ENCODE data around the gene FRK.

Gene FRK

DNA sequence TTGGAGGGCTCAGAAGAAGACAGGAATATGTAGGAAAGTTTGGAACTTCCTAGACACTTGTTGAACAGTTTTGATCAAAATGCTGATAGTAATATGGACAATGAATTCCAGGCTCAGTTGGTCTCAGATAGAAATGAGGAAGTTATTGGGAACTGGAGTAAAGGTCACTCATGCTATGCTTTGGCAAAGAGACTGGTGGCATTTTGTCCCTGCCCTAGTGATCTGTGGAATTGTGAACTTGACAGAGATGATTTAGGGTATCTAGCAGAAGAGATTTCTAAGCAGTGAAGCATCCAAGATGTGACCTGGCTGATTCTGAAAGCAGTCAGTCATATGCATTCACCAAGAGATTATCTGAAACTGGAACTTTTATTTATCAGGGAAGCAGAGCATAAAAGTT, 45.1 kb downstream of the FRK start:
- no peak overlapping the region for H3K4me3 ChIP-seq (ENCODE audit: low read depth, low read length)
- H3K9me3 ChIP-seq (ENCODE audit: control insufficient read depth, insufficient read depth, low read depth, low read length) = no peaks in the 10 kb centered on the region
- no peaks in the 10 kb centered on the region for H3K36me3 ChIP-seq (ENCODE audit: control insufficient read depth in 2 of 2, insufficient read depth in 1 of 2, low read length in 2 of 2)
- POLR2A ChIA-PET = interaction anchor here (1.0 kb wide), 1 partner anchor 86 kb away, joined by 3 read pairs; no protein-coding TSS in a partner anchor
- no peak for TF ChIP-seq HOXC10 (CRISPR knock-in tag; IDR thresholded peaks at IDR 0.05)
- no peak for TF ChIP-seq KLF10 (tag by site-specific recombination; IDR thresholded peaks at IDR 0.05)
- TF ChIP-seq SP2 (tag by site-specific recombination; IDR thresholded peaks at IDR 0.05) = no peak
- H3K27ac ChIP-seq (ENCODE audit: extremely low read depth, low read depth, low read length) = no peak overlapping the region
- CTCF ChIA-PET = no interaction called here
- peaks cover 12% of the 10 kb centered on the region; the same call in 1 of the 2 replicates for H3K4me1 ChIP-seq (ENCODE audit: control insufficient read depth, insufficient read depth, low read length)

- Histone ChIP-seq H3K27ac (ENCODE audit: extremely low read depth, low read depth, low read length) (no peak overlapping the region), H3K9me3 (ENCODE audit: control insufficient read depth, insufficient read depth, low read depth, low read length) (no peaks in the 10 kb centered on the region), H3K4me3 (ENCODE audit: low read depth, low read length) (no peak overlapping the region), H3K36me3 (ENCODE audit: control insufficient read depth in 2 of 2, insufficient read depth in 1 of 2, low read length in 2 of 2) (no peaks in the 10 kb centered on the region), H3K4me1 (ENCODE audit: control insufficient read depth, insufficient read depth, low read length) (peaks cover 14% of the 10 kb centered on the region; the same call in 1 of the 2 replicates)
- POLR2A ChIA-PET = interaction anchor here (1.1 kb wide), 1 partner anchor 88 kb away, joined by 3 read pairs; the partner anchor contains the start of gene NT5DC1
- CTCF ChIA-PET = interaction anchor here (0.7 to 7.0 kb wide), 9 partner anchors 74 to 701 kb away, joined by 3 to 89 read pairs (median 4); no protein-coding TSS in a partner anchor
- no peak for TF ChIP-seq ZSCAN18 (tag by site-specific recombination; IDR thresholded peaks at IDR 0.05)
- TF ChIP-seq ZNF274 (IDR thresholded peaks at IDR 0.05; ENCODE audit: low read length) = no peak
- TF ChIP-seq ZNF274 (tag by site-specific recombination; IDR thresholded peaks at IDR 0.05; ENCODE audit: borderline replicate concordance) = no peak
- TF ChIP-seq ZNF24 (tag by site-specific recombination; IDR thresholded peaks at IDR 0.05) = no peak
- no peak for TF ChIP-seq ZNF560 (tag by site-specific recombination; IDR thresholded peaks at IDR 0.05; ENCODE audit: borderline replicate concordance)
- no peak for TF ChIP-seq AEBP2 (tag by site-specific recombination; IDR thresholded peaks at IDR 0.05; ENCODE audit: borderline replicate concordance)
- TF ChIP-seq ZBTB1 (tag by site-specific recombination; IDR thresholded peaks at IDR 0.05) = no peak
- TF ChIP-seq ZNF473 (tag by site-specific recombination; IDR thresholded peaks at IDR 0.05) = no peak
- no peak for TF ChIP-seq ZNF112 (tag by site-specific recombination; IDR thresholded peaks at IDR 0.05)
- TF ChIP-seq ZNF211 (tag by site-specific recombination; IDR thresholded peaks at IDR 0.05; ENCODE audit: low read depth) = no peak
- no peak for TF ChIP-seq ZNF404 (tag by site-specific recombination; IDR thresholded peaks at IDR 0.05)
- no peak for TF ChIP-seq ZNF26 (tag by site-specific recombination; IDR thresholded peaks at IDR 0.05)
- TF ChIP-seq ZNF354C (tag by site-specific recombination; IDR thresholded peaks at IDR 0.05; ENCODE audit: borderline replicate concordance, low read depth) = no peak
- TF ChIP-seq, protein P1, sequence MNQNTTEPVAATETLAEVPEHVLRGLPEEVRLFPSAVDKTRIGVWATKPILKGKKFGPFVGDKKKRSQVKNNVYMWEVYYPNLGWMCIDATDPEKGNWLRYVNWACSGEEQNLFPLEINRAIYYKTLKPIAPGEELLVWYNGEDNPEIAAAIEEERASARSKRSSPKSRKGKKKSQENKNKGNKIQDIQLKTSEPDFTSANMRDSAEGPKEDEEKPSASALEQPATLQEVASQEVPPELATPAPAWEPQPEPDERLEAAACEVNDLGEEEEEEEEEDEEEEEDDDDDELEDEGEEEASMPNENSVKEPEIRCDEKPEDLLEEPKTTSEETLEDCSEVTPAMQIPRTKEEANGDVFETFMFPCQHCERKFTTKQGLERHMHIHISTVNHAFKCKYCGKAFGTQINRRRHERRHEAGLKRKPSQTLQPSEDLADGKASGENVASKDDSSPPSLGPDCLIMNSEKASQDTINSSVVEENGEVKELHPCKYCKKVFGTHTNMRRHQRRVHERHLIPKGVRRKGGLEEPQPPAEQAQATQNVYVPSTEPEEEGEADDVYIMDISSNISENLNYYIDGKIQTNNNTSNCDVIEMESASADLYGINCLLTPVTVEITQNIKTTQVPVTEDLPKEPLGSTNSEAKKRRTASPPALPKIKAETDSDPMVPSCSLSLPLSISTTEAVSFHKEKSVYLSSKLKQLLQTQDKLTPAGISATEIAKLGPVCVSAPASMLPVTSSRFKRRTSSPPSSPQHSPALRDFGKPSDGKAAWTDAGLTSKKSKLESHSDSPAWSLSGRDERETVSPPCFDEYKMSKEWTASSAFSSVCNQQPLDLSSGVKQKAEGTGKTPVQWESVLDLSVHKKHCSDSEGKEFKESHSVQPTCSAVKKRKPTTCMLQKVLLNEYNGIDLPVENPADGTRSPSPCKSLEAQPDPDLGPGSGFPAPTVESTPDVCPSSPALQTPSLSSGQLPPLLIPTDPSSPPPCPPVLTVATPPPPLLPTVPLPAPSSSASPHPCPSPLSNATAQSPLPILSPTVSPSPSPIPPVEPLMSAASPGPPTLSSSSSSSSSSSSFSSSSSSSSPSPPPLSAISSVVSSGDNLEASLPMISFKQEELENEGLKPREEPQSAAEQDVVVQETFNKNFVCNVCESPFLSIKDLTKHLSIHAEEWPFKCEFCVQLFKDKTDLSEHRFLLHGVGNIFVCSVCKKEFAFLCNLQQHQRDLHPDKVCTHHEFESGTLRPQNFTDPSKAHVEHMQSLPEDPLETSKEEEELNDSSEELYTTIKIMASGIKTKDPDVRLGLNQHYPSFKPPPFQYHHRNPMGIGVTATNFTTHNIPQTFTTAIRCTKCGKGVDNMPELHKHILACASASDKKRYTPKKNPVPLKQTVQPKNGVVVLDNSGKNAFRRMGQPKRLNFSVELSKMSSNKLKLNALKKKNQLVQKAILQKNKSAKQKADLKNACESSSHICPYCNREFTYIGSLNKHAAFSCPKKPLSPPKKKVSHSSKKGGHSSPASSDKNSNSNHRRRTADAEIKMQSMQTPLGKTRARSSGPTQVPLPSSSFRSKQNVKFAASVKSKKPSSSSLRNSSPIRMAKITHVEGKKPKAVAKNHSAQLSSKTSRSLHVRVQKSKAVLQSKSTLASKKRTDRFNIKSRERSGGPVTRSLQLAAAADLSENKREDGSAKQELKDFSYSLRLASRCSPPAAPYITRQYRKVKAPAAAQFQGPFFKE (tag by site-specific recombination; IDR thresholded peaks at IDR 0.05; ENCODE audit: borderline replicate concordance) = no peak
- no peak for TF ChIP-seq ZNF518A (tag by site-specific recombination; conservative IDR thresholded peaks at IDR 0.05; ENCODE audit: low read depth)
These were observed 47.7 kb downstream of the FRK start for GRCh38 chr6:116012951-116013350.

Data from HEK293 (cell line).